Measurements from ENCODE around the gene MSRB1. TPM values are rescaled to one million over a fixed set of nuclear protein-coding genes. Genes with fewer than 3 reads are reported as not detected.

Gene MSRB1
- total and polyA plus RNA-seq, 9 of the 15 experiments (the other 6 are each of a cell fraction or from before 2014, with no cell fraction given), result 5.4 to 33.7 (median 25.7) TPM

- TF ChIP-seq CHD1 (IDR thresholded peaks at IDR 0.05; ENCODE audit: low read length) (peak; percentile 91), ARNT (IDR thresholded peaks at IDR 0.05) (no peak), ZFP91 (CRISPR knock-in tag; IDR thresholded peaks at IDR 0.05) (no peak), KDM4B (IDR thresholded peaks at IDR 0.05; ENCODE audit: borderline replicate concordance in 2 of 2, low read depth in 1 of 2) (no peak), ZNF263 (CRISPR knock-in tag; IDR thresholded peaks at IDR 0.05; ENCODE audit: borderline replicate concordance) (peak; percentile 54; the same call in 1 of the 2 replicates), TSC22D4 (tag; IDR thresholded peaks at IDR 0.05) (no peak), BCLAF1 (IDR thresholded peaks at IDR 0.05; ENCODE audit: borderline replicate concordance in 1 of 2, control insufficient read depth in 1 of 2, low read depth in 2 of 2, low read length in 1 of 2) (0 out of 4 replicates have a peak, but pooled peaks of 1 of the 2 experiments have one; percentile 20), FUS (optimal IDR thresholded peaks at IDR 0.05; ENCODE audit: low read depth, low read length) (peak; percentile 77), ZNF79 (CRISPR knock-in tag; IDR thresholded peaks at IDR 0.05; ENCODE audit: low read depth) (no peak), SIN3B (IDR thresholded peaks at IDR 0.05; ENCODE audit: low read depth) (no peak), BACH1 (tag; IDR thresholded peaks at IDR 0.05) (no peak)
- TF ChIP-seq, protein P1, sequence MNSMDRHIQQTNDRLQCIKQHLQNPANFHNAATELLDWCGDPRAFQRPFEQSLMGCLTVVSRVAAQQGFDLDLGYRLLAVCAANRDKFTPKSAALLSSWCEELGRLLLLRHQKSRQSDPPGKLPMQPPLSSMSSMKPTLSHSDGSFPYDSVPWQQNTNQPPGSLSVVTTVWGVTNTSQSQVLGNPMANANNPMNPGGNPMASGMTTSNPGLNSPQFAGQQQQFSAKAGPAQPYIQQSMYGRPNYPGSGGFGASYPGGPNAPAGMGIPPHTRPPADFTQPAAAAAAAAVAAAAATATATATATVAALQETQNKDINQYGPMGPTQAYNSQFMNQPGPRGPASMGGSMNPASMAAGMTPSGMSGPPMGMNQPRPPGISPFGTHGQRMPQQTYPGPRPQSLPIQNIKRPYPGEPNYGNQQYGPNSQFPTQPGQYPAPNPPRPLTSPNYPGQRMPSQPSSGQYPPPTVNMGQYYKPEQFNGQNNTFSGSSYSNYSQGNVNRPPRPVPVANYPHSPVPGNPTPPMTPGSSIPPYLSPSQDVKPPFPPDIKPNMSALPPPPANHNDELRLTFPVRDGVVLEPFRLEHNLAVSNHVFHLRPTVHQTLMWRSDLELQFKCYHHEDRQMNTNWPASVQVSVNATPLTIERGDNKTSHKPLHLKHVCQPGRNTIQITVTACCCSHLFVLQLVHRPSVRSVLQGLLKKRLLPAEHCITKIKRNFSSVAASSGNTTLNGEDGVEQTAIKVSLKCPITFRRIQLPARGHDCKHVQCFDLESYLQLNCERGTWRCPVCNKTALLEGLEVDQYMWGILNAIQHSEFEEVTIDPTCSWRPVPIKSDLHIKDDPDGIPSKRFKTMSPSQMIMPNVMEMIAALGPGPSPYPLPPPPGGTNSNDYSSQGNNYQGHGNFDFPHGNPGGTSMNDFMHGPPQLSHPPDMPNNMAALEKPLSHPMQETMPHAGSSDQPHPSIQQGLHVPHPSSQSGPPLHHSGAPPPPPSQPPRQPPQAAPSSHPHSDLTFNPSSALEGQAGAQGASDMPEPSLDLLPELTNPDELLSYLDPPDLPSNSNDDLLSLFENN (IDR thresholded peaks at IDR 0.05; ENCODE audit: low read depth in 2 of 2, low read length in 2 of 2), result no peak
- TF ChIP-seq, protein P2, sequence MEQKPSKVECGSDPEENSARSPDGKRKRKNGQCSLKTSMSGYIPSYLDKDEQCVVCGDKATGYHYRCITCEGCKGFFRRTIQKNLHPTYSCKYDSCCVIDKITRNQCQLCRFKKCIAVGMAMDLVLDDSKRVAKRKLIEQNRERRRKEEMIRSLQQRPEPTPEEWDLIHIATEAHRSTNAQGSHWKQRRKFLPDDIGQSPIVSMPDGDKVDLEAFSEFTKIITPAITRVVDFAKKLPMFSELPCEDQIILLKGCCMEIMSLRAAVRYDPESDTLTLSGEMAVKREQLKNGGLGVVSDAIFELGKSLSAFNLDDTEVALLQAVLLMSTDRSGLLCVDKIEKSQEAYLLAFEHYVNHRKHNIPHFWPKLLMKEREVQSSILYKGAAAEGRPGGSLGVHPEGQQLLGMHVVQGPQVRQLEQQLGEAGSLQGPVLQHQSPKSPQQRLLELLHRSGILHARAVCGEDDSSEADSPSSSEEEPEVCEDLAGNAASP (IDR thresholded peaks at IDR 0.05), result no peak
- TF ChIP-seq, protein P3, sequence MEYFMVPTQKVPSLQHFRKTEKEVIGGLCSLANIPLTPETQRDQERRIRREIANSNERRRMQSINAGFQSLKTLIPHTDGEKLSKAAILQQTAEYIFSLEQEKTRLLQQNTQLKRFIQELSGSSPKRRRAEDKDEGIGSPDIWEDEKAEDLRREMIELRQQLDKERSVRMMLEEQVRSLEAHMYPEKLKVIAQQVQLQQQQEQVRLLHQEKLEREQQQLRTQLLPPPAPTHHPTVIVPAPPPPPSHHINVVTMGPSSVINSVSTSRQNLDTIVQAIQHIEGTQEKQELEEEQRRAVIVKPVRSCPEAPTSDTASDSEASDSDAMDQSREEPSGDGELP (CRISPR knock-in tag; IDR thresholded peaks at IDR 0.05; ENCODE audit: borderline replicate concordance), result no peak
- TF ChIP-seq, protein P4, sequence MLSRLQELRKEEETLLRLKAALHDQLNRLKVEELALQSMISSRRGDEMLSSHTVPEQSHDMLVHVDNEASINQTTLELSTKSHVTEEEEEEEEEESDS (CRISPR knock-in tag; IDR thresholded peaks at IDR 0.05), result no peak
Measured at GRCh38 chr16:1963806-1964505, 21.0 kb upstream of the MSRB1 start (continued).
